ENCODE results near the gene PXK. TPM values are rescaled to one million over a fixed set of nuclear protein-coding genes. Genes with fewer than 3 reads are reported as not detected.

Gene PXK
- total RNA-seq, 1 experiment from 2014 or later = 4.4 TPM

- no peaks in the 10 kb centered on the region for H3K79me2 ChIP-seq (ENCODE audit: low read depth)
- H3F3A ChIP-seq (ENCODE audit: insufficient read depth, low read depth) = peaks cover 12% of the 10 kb centered on the region
- CTCF ChIA-PET = no interaction called here
- POLR2A ChIA-PET (ENCODE audit: unreplicated experiment) = no interaction called here
- DNase-seq = no peak
- peaks cover 4% of the 10 kb centered on the region; the same call in 1 of the 2 replicates for H3K36me3 ChIP-seq (ENCODE audit: low read depth)
- H3K4me2 ChIP-seq = no peak overlapping the region
- H3K27me3 ChIP-seq (ENCODE audit: insufficient read depth, low read depth) = no peaks in the 10 kb centered on the region
- no peak overlapping the region for H3K27ac ChIP-seq
- no peak overlapping the region for H2AFZ ChIP-seq
- H3K4me1 ChIP-seq (replicated peaks; ENCODE audit: insufficient read depth) = peaks cover 7% of the 10 kb centered on the region
- H3K9me3 ChIP-seq (ENCODE audit: insufficient read depth, low read depth) = no peaks in the 10 kb centered on the region
- intact Hi-C loops (cut with micrococcal nuclease; ENCODE audit: unreplicated experiment) = no loop called here
- TF ChIP-seq EZH2 (IDR thresholded peaks at IDR 0.05; ENCODE audit: low read depth) (no peak), CTCF (conservative IDR thresholded peaks at IDR 0.05) (no peak)
- no peak overlapping the region for H3K4me3 ChIP-seq
- BruUV-seq (replicated peaks) = no TSS peak
- H4K20me1 ChIP-seq (ENCODE audit: insufficient read depth) = no peaks in the 10 kb centered on the region
- H3K9me2 ChIP-seq (ENCODE audit: insufficient read depth) = no peaks in the 10 kb centered on the region
These were observed 54.1 kb downstream of the PXK start for GRCh38 chr3:58386626-58387365.

- H3K27me3 ChIP-seq (ENCODE audit: insufficient read depth, low read depth) = no peaks in the 10 kb centered on the region
- CTCF ChIA-PET = no interaction called here
- H3K9me2 ChIP-seq (ENCODE audit: insufficient read depth) = no peaks in the 10 kb centered on the region
- H2AFZ ChIP-seq = no peak overlapping the region
- POLR2A ChIA-PET (ENCODE audit: unreplicated experiment) = no interaction called here
- intact Hi-C loops (cut with micrococcal nuclease; ENCODE audit: unreplicated experiment) = no loop called here
- H3K79me2 ChIP-seq (ENCODE audit: low read depth) = no peaks in the 10 kb centered on the region
- no TSS peak for BruUV-seq (replicated peaks)
- DNase-seq = no peak
- H3K36me3 ChIP-seq (ENCODE audit: low read depth) = no peaks in the 10 kb centered on the region; the same call in 1 of the 2 replicates
- peaks cover 7% of the 10 kb centered on the region for H3K4me1 ChIP-seq (replicated peaks; ENCODE audit: insufficient read depth)
- H3K9me3 ChIP-seq (ENCODE audit: insufficient read depth, low read depth) = no peaks in the 10 kb centered on the region
- H3K4me3 ChIP-seq = no peak overlapping the region
- no peak overlapping the region for H3K4me2 ChIP-seq
- no peak for TF ChIP-seq EZH2 (IDR thresholded peaks at IDR 0.05; ENCODE audit: low read depth)
- TF ChIP-seq CTCF (conservative IDR thresholded peaks at IDR 0.05) = no peak
- H3K27ac ChIP-seq = no peak overlapping the region
- no peaks in the 10 kb centered on the region for H4K20me1 ChIP-seq (ENCODE audit: insufficient read depth)
- H3F3A ChIP-seq (ENCODE audit: insufficient read depth, low read depth) = peaks cover 12% of the 10 kb centered on the region
These were observed 55.2 kb downstream of the PXK start for GRCh38 chr3:58387650-58388546.

GRCh38 chr3:58388550-58389091 lies 55.9 kb downstream of the PXK start:
- no peaks in the 10 kb centered on the region for H3K9me3 ChIP-seq (ENCODE audit: insufficient read depth, low read depth)
- intact Hi-C loops (cut with micrococcal nuclease; ENCODE audit: unreplicated experiment) = no loop called here
- H2AFZ ChIP-seq = no peak overlapping the region
- peaks cover 9% of the 10 kb centered on the region for H3F3A ChIP-seq (ENCODE audit: insufficient read depth, low read depth)
- no peaks in the 10 kb centered on the region; the same call in 1 of the 2 replicates for H3K36me3 ChIP-seq (ENCODE audit: low read depth)
- no TSS peak for BruUV-seq (replicated peaks)
- no peak overlapping the region for H3K4me3 ChIP-seq
- no peaks in the 10 kb centered on the region for H3K27me3 ChIP-seq (ENCODE audit: insufficient read depth, low read depth)
- CTCF ChIA-PET = interaction anchor here (0.6 kb wide), 1 partner anchor 9 kb away, joined by 3 read pairs; no protein-coding TSS in a partner anchor
- TF ChIP-seq CTCF (conservative IDR thresholded peaks at IDR 0.05) (no peak), EZH2 (IDR thresholded peaks at IDR 0.05; ENCODE audit: low read depth) (no peak)
- POLR2A ChIA-PET (ENCODE audit: unreplicated experiment) = no interaction called here
- H3K79me2 ChIP-seq (ENCODE audit: low read depth) = no peaks in the 10 kb centered on the region
- DNase-seq = no peak
- H4K20me1 ChIP-seq (ENCODE audit: insufficient read depth) = no peaks in the 10 kb centered on the region
- no peak overlapping the region for H3K27ac ChIP-seq
- no peak overlapping the region for H3K4me2 ChIP-seq
- H3K9me2 ChIP-seq (ENCODE audit: insufficient read depth) = no peaks in the 10 kb centered on the region
- peaks cover 2% of the 10 kb centered on the region for H3K4me1 ChIP-seq (replicated peaks; ENCODE audit: insufficient read depth)
